Activated T-cell treated with anti-CD3 and anti-CD28 coated beads for 48 hours (primary cell): ENCODE results near the gene TCFL5.
"Not testable (repeated sequence)": the region's sequence is repeated elsewhere in the genome, so short reads cannot be mapped to it uniquely, and the experiment has no call there.

Experiments
- DNase-seq: peaks from one replicate; pipeline ENCODE4 v3.0.0-alpha.2; 2020; ENCODE audit warnings: low read depth

The TCFL5 gene

GRCh38 chr20:62855120-62855519, 6.5 kb downstream of the TCFL5 start:
- no peak for DNase-seq

DNA sequence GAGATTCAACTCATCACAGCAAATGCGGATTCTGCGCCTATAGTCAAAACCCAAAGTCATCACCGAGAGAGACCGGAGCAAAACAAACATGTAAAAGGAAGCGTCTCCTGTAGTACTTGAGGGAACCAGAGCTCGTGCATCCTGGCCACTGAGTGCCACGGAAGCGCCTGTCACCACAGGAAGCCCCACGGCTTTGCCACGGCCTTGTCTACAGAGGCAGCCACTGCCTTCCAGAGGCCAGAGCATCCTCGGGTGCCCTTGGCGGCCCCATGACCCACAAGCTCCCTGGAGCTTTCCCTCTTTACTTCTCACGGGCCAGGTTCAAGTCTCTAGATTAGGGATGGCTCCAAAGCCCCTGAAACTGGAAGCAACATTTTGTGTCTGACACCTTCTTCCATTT, 7.5 kb downstream of the TCFL5 start:
- DNase-seq, result no peak

GRCh38 chr20:62853304-62853703, 8.3 kb downstream of the TCFL5 start:
- DNase-seq, result not testable (repeated sequence)

GRCh38 chr20:62852841-62853240, 8.8 kb downstream of the TCFL5 start:
- DNase-seq, result no peak

GRCh38 chr20:62852196-62852595, 9.4 kb downstream of the TCFL5 start:
- no peak for DNase-seq

DNA sequence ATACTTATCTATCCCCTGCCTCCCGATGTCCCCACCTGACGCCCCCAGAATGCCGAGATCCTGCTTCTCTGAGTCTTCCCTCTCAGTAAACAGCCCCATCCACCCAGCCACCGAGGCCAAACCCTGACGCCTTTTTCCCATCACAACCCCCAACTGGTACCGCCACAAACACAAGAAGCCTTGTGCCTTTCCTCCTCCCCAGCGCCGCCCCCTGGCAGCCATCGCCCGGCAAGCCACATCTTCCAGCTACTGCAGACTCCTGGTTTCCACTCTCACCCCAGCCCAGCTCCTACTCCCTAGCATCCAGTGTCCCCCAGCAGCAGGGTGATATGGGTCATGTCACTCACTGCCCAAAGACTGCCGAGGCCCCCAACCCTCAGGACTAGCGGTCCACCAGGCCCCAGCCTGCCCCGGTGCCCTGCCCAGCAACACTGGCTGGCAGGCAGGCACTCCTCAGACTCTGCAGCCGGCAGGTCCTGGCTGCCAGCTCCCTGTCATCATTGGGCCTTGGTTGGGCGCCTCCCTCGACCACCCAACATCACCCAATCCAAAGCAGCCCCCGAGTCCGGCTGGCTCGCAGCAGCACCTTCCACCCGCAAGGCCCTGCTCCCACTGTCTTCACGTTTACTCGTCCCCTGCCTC, 11.2 kb downstream of the TCFL5 start:
- DNase-seq, result no peak

- no peak for DNase-seq
These were observed 12.2 kb downstream of the TCFL5 start for GRCh38 chr20:62849431-62849830.

DNA sequence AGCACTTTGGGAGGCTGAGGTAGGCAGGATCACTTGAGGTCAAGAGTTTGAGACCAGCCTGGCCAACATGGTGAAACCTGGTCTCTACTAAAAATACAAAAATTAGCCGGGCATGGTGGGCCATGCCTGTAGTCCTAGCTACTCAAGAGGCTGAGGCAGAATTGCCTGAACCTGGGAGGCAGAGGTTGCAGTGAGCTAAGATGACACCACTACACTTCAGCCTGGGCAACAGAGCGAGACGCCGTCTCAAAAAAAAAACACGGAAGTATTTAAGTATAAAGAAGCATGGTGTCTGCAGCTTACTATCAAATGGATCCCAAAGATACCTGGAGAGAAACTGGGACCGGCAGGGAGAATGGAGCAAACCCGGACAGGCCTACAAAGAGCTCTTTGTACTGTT, 12.7 kb downstream of the TCFL5 start:
- not testable (repeated sequence) for DNase-seq

DNA sequence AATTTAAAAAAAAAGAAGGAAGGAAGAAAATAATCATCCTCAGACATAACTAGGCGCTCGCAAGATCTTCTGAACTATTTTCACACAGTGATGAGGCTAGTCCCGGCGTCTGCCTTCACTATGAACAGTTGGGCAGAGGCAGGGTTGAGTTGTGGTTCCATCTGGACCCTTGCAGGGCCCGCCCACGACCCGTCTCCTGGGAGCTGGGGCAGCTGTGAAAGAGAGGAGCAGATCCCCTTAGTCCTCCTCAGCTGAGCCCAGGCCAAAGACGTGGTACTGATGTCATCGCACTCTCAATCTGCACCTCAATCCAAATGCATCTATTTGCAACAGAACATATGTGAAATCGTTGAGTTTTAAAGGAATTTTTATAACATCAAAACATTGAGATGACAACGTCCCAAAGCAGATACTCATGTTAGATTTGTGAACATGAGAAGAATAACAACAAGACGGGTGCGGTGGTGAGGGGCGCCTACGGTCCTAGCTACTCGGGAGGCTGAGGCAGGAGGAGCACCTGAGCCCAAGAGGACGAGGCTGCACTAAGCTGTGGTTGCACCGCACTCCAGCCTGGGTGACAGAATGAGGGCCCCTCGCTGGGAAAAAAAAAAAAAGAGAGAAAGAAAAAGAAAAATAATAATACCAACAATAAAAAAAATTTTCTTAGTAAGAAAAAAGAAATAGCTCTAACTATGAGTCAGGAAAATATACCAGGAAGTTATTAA, 15.3 kb downstream of the TCFL5 start:
- no peak for DNase-seq

DNA sequence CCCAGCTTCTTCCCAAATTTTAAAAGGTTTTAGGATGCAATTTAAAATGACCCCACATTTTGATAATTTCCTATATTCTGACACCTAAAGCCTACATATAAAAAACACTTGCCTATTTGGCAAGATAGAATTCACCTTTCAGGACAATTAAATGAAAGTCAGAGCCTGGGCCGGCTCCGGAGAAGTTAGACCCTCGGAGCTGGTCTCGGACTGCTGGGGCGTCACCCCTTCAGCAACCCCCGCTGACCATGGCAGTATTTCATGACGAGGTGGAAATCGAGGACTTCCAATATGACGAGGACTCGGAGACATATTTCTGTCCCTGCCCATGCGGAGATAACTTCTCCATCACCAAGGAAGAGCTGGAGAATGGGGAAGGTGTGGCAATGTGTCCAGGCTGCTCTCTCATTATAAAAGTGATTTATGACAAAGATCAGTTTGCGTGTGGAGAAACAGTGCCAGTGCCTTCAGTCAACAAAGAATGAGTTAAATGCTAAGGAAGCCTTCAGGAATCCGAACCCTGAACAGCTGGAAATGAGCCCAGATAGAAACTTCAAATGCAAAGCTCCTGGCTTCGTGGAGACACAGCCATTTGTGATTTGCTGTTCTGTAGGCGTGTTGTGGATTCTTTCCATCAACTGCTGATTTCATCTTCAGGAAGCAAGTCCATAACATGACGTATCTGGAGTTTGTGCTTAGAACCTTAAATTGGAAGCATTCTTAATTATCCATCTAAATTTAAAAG, 16.0 kb downstream of the TCFL5 start:
- no peak for DNase-seq

DNA sequence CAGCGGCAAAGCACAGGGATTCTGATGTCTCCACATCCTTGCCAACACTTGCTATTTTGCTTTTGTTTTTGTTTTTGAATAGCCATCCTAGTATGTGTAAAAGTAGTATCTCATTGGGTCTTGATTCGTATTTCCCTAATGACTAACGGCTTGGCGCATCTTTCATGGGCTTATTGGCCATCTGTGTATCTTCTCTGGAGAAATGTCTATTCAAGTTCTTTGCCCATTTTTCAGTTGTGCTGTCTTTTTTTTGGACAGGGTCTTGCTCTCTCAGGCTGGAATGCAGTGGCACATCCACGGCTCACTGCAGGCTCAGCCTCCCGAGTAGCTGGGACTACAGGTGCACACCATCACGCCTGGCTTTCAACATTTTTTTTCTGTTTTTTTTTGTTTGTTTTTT, 17.4 kb downstream of the TCFL5 start:
- DNase-seq, result no peak

DNA sequence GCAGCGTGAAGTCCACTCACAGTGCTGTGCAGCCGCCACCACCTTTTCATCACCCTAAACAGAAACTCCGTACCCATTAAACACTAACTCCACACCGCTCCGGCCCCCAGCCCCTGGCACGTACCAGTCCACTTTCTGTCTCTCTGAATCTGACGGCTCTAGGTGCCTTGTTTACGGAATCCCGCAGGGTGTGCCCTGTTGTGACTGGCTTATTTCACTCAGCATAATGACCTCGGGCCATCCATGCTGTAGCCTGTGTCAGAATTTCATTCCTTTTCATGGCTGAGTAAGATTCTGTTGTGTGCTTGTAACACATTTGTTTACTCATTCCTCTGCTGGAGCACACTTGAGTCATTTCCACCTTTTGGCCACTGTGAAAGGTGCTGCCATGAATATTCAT, 18.0 kb downstream of the TCFL5 start:
- DNase-seq, result no peak

- DNase-seq, result no peak
These were observed 19.9 kb downstream of the TCFL5 start for GRCh38 chr20:62841705-62842212.

GRCh38 chr20:62840244-62841197, 21.1 kb downstream of the TCFL5 start:
- DNase-seq, result no peak

- DNase-seq, result no peak
These were observed 21.8 kb downstream of the TCFL5 start for GRCh38 chr20:62839816-62840215.

DNA sequence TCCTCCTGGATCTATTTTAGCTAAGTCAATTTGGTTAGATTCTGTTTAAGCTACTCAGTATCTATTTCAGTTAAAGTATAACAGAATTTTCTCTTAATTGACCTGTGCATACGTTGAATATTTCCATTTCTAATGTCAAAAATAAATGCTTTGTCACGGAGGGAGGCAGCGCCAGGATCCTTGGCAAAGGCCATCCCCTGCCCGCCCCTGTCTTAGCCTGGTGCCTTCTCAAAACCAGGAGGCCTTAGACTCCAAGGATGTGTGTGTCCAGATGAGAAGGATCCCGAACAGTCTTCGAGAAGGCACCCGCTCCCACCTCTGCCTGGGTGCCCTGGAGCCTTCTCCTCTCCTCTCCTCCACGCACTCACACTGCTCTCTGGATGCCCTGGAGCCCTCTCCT, 22.4 kb downstream of the TCFL5 start:
- no peak for DNase-seq

GRCh38 chr20:62838128-62838891, 23.3 kb downstream of the TCFL5 start:
- DNase-seq, result no peak

DNA sequence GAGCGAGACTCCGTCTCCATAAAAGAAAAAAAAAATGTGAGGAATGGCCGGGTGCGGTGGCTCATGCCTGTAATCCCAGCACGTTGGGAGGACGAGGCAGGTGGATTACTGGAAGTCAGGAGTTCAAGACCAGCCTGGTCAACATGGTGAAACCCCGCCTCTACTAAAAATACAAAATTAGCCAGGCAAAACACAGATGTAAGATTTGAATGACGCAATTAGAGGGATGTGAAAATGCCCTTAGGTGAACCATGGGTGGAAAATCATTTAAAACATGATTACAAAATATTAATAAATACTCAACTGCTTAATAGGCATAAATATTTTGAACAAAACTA, 23.9 kb downstream of the TCFL5 start:
- no peak for DNase-seq

DNA sequence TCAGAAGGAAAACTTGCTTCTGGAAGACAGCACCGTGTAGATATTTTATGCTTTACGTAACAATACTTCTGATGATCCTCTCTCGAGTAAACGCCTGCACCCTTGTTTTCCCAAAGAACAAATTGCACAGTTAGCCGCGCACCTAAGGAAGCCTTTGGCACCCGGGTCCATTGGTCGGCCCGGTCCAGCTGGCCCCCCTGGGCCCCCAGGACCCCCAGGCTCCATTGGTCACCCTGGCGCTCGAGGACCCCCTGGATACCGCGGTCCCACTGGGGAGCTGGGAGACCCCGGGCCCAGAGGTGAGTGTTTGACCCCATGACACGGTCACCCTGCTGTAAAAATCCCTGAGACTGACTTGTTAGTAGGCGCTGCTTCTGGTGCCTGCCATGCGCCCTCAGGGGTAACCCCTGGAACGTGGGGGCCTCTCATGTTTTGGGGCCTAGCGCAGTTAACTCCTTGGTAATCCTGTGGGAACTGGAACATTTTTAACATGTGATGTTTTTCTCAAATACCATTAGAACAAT, 24.6 kb downstream of the TCFL5 start:
- no peak for DNase-seq

DNA sequence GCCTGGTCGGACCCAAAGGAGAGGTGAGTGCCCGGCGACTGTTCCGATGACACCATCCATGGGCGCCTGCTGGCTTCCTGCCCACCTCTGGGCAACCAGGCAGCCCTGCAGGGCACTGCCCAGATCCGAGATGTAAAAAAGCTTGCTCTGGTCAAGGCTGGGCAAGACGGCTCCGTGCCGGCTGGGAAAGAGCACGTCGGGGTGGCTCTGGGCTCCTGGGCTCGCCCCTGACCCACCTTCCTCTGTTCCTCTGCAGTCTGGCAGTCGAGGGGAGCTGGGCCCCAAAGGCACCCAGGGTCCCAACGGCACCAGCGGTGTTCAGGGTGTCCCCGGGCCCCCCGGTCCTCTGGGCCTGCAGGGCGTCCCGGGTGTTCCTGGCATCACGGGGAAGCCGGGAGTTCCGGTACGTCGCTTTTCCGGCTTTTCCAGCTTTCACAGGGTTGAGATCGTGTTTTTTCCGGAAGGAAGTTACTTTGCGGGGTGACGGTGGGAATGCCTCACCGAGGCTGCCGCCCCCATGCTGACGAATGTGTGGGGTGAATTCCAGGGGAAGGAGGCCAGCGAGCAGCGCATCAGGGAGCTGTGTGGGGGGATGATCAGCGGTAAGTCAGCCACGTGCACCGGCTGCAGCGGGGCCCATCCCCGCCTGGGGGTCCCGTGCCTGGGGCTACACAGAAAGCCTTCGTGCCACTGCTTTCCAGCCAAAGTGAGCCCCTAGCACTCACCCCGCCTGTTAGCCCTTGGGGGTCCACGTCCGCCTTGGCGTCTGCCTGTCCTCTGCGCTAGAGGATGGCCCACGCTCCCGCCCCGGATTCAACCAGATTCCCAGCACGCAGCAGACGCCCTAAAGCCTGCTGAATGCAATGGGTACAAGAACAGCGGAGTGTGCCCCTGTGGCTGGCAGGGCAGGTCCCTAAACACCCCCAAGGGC, 25.4 kb downstream of the TCFL5 start:
- DNase-seq, result no peak
